Spleen (tissue), 7 donors: ENCODE results near the gene CD99.

ENCODE experiments used
- CTCF ChIP-seq, 11 experiments: fragments of 200-600 bp in 7 of 11; fragments of 450-650 bp in 4 of 11; sonication (generic) in 4 of 11; IDR thresholded peaks in 8 of 11; conservative IDR thresholded peaks in 3 of 11; 1 replicate in 7 of 11; 2 replicates in 4 of 11; pipeline versions ENCODE4 v1.4.0 to v1.8.0; 2016 to 2021; ENCODE audit warnings: antibody characterized with exemption in 11 of 11, inconsistent platforms in 4 of 11, mild to moderate bottlenecking in 1 of 11
- POLR2A ChIP-seq, 3 donors: fragments of 450-650 bp; IDR thresholded peaks; one replicate each; pipeline ENCODE4 v1.5.1; 2017; ENCODE audit warnings: antibody characterized with exemption in 3 of 3, mild to moderate bottlenecking in 1 of 3
- donor health status: DM: no; HTN: no; CAD: no; lungs with moderate emphysema.
- donor health status: DM: no; HTN: no; CAD: no.
- donor health status: DM: no; HTN: no; CAD: no.

- TF ChIP-seq CTCF (IDR thresholded peaks at IDR 0.05 in 8 of 11, conservative IDR thresholded peaks at IDR 0.05 in 3 of 11) (no peak), POLR2A (IDR thresholded peaks at IDR 0.05) (no peak)
These were observed 21.3 kb downstream of the CD99 start for GRCh38 chrX:2712428-2712827.
